Loucy (cell line): ENCODE results near the gene FSIP1.

Experiments used
- H2AFZ ChIP-seq: fragments of 200-600 bp; sonication (generic); 2 replicates; pipeline ENCODE4 v1.6.0; 2016; ENCODE audit warnings: antibody characterized with exemption, mild to moderate bottlenecking, low read length, moderate library complexity
- H3F3A ChIP-seq: fragments of 200-600 bp; 2 replicates; pipeline ENCODE4 v1.6.0; 2016; ENCODE audit warnings: antibody characterized with exemption, low read depth, mild to moderate bottlenecking
- H3K27me3 ChIP-seq: fragments of 200-600 bp; sonication (generic); 2 replicates; pipeline ENCODE4 v1.6.1; 2014; ENCODE audit warnings: low read length, mild to moderate bottlenecking; ENCODE audit not compliant: insufficient read depth, poor library complexity, severe bottlenecking
- H3K36me3 ChIP-seq: fragments of 200-600 bp; sonication (generic); 2 replicates; pipeline ENCODE4 v1.6.1; 2016; ENCODE audit warnings: low read length; ENCODE audit not compliant: insufficient read depth
- H3K4me1 ChIP-seq: fragments of 200-600 bp; sonication (generic); 2 replicates; pipeline ENCODE4 v1.5.1; 2014; ENCODE audit warnings: low read length, mild to moderate bottlenecking; ENCODE audit not compliant: insufficient read depth, poor library complexity, severe bottlenecking
- H3K4me2 ChIP-seq: fragments of 200-600 bp; sonication (generic); 2 replicates; pipeline ENCODE4 v1.6.0; 2014; ENCODE audit warnings: antibody characterized with exemption, low read length, low read depth, mild to moderate bottlenecking; ENCODE audit not compliant: poor library complexity, severe bottlenecking
- H3K4me3 ChIP-seq: fragments of 200-600 bp; sonication (generic); 2 replicates; pipeline ENCODE4 v1.5.1; 2014; ENCODE audit warnings: low read length, mild to moderate bottlenecking, mixed read lengths; ENCODE audit not compliant: poor library complexity, severe bottlenecking
- H3K79me2 ChIP-seq: fragments of 200-600 bp; sonication (generic); 2 replicates; pipeline ENCODE4 v1.6.1; 2014; ENCODE audit warnings: low read length; ENCODE audit not compliant: insufficient read depth
- H3K9ac ChIP-seq: fragments of 200-600 bp; sonication (generic); 2 replicates; pipeline ENCODE4 v1.6.0; 2014; ENCODE audit warnings: mild to moderate bottlenecking, low read depth, low read length, moderate library complexity; ENCODE audit not compliant: poor library complexity, severe bottlenecking
- H3K9me2 ChIP-seq: fragments of 200-600 bp; sonication (generic); replicated peaks from 2 replicates; pipeline ENCODE4 v1.6.1; 2016; ENCODE audit warnings: low read depth, low read length, mixed read lengths
- H3K9me3 ChIP-seq: fragments of 200-600 bp; sonication (generic); 2 replicates; pipeline ENCODE4 v1.6.1; 2014; ENCODE audit warnings: mild to moderate bottlenecking, antibody characterized with exemption, low read length, low read depth; ENCODE audit not compliant: insufficient read depth
- H4K20me1 ChIP-seq: fragments of 200-600 bp; sonication (generic); 2 replicates; pipeline ENCODE4 v1.6.0; 2014; ENCODE audit warnings: antibody characterized with exemption, low read length, mild to moderate bottlenecking; ENCODE audit not compliant: insufficient read depth, poor library complexity, severe bottlenecking
- CTCF ChIP-seq: fragments of 200-600 bp; sonication (generic); conservative IDR thresholded peaks from 2 replicates; pipeline ENCODE4 v1.5.1; 2014; ENCODE audit warnings: mild to moderate bottlenecking, antibody characterized with exemption, low read length
- EZH2phosphoT487 ChIP-seq: fragments of 200-600 bp; IDR thresholded peaks from 2 replicates; pipeline ENCODE4 v1.6.1; 2018; ENCODE audit warnings: antibody characterized with exemption, mild to moderate bottlenecking, moderate library complexity, borderline replicate concordance

Gene FSIP1

GRCh38 chr15:39670687-39671086, 112.0 kb downstream of the FSIP1 start:
- no peaks in the 10 kb centered on the region for H4K20me1 ChIP-seq
- H3K4me3 ChIP-seq = no peak overlapping the region
- TF ChIP-seq CTCF (no peak), EZH2phosphoT487 (no peak)
- no peaks in the 10 kb centered on the region for H3K9me2 ChIP-seq
- no peak overlapping the region for H3K4me2 ChIP-seq
- no peaks in the 10 kb centered on the region for H3K79me2 ChIP-seq
- no peaks in the 10 kb centered on the region for H3K4me1 ChIP-seq
- no peaks in the 10 kb centered on the region for H3K9me3 ChIP-seq
- no peaks in the 10 kb centered on the region for H3K36me3 ChIP-seq
- H3K27me3 ChIP-seq = no peaks in the 10 kb centered on the region
- no peaks in the 10 kb centered on the region for H3F3A ChIP-seq
- no peak overlapping the region for H3K9ac ChIP-seq
- H2AFZ ChIP-seq = no peak overlapping the region

GRCh38 chr15:39669661-39670060, 113.0 kb downstream of the FSIP1 start:
- H3K4me2 ChIP-seq = no peak overlapping the region
- H3K27me3 ChIP-seq = no peaks in the 10 kb centered on the region
- H3K9me2 ChIP-seq = no peaks in the 10 kb centered on the region
- H3K4me1 ChIP-seq = no peaks in the 10 kb centered on the region
- no peaks in the 10 kb centered on the region for H4K20me1 ChIP-seq
- H3F3A ChIP-seq = no peaks in the 10 kb centered on the region
- H3K9ac ChIP-seq = no peak overlapping the region
- no peaks in the 10 kb centered on the region for H3K79me2 ChIP-seq
- H3K4me3 ChIP-seq = no peak overlapping the region
- H3K9me3 ChIP-seq = no peaks in the 10 kb centered on the region
- H3K36me3 ChIP-seq = no peaks in the 10 kb centered on the region
- TF ChIP-seq CTCF = no peak
- no peak for TF ChIP-seq EZH2phosphoT487
- no peak overlapping the region for H2AFZ ChIP-seq

GRCh38 chr15:39669241-39669640, 113.4 kb downstream of the FSIP1 start:
- TF ChIP-seq EZH2phosphoT487 (no peak), CTCF (no peak)
- H3K4me3 ChIP-seq = no peak overlapping the region
- H3K36me3 ChIP-seq = no peaks in the 10 kb centered on the region
- H3K4me2 ChIP-seq = no peak overlapping the region
- no peak overlapping the region for H2AFZ ChIP-seq
- no peaks in the 10 kb centered on the region for H3K4me1 ChIP-seq
- H3K9ac ChIP-seq = no peak overlapping the region
- no peaks in the 10 kb centered on the region for H3K27me3 ChIP-seq
- H3K79me2 ChIP-seq = no peaks in the 10 kb centered on the region
- H3K9me3 ChIP-seq = no peaks in the 10 kb centered on the region
- no peaks in the 10 kb centered on the region for H4K20me1 ChIP-seq
- H3F3A ChIP-seq = no peaks in the 10 kb centered on the region
- no peaks in the 10 kb centered on the region for H3K9me2 ChIP-seq
